Esophagus squamous epithelium (tissue), 4 donors: ENCODE results near the gene PHEX.

Experiments used
- CTCF ChIP-seq, 6 experiments: fragments of 450-650 bp in 4 of 6; fragments of 200-600 bp in 2 of 6; sonication (generic) in 2 of 6; IDR thresholded peaks; one replicate each; pipeline ENCODE4 v1.5.1; 2016 to 2019; ENCODE audit warnings: antibody characterized with exemption in 6 of 6, mild to moderate bottlenecking in 4 of 6, moderate library complexity in 4 of 6
- POLR2A ChIP-seq, 4 donors: fragments of 450-650 bp; IDR thresholded peaks; one replicate each; pipeline ENCODE4 v1.6.1; 2017; ENCODE audit warnings: antibody characterized with exemption in 4 of 4, mild to moderate bottlenecking in 4 of 4, moderate library complexity in 3 of 4

GRCh38 chrX:21989384-21989783 is 42.7 kb upstream of the PHEX start:
- no peak for TF ChIP-seq POLR2A (IDR thresholded peaks at IDR 0.05)
- TF ChIP-seq CTCF (IDR thresholded peaks at IDR 0.05), result no peak
